OCI-LY7 (cell line): ENCODE measurements around the gene EYS.

Source experiments
- EZH2phosphoT487 ChIP-seq: fragments of 200-600 bp; sonication (generic); IDR thresholded peaks from 2 replicates; pipeline ENCODE4 v1.6.1; 2018; ENCODE audit warnings: low read depth, borderline replicate concordance, mild to moderate bottlenecking, mixed run types, antibody characterized with exemption, low read length, moderate library complexity, mixed read lengths
- TF ChIP-seq, protein P1 (sequence below): fragments of 200-600 bp; sonication (generic); conservative IDR thresholded peaks from 2 replicates; pipeline ENCODE4 v1.5.1; 2014; ENCODE audit warnings: mild to moderate bottlenecking, antibody characterized with exemption, low read length, moderate library complexity, mixed read lengths

DNA sequence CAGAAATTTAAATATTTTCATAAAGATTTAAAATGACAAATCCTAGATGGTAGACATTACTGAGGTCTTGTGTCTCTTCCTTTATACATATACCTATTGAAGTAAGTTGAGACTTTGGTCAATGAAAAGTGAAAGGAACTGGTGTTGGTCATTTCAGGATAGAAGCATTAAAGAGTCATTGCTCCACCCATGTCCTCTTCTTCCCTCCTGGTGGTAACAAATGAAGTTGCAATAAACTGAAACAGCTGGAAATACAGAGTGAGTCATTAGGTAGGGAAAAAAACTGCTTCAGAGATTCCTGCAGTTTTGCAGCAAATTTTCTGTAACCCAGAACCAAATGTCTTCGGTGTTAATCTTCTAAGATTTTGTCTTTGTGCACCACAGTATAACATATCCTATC, 448.0 kb downstream of the EYS start:
- TF ChIP-seq, protein P1, sequence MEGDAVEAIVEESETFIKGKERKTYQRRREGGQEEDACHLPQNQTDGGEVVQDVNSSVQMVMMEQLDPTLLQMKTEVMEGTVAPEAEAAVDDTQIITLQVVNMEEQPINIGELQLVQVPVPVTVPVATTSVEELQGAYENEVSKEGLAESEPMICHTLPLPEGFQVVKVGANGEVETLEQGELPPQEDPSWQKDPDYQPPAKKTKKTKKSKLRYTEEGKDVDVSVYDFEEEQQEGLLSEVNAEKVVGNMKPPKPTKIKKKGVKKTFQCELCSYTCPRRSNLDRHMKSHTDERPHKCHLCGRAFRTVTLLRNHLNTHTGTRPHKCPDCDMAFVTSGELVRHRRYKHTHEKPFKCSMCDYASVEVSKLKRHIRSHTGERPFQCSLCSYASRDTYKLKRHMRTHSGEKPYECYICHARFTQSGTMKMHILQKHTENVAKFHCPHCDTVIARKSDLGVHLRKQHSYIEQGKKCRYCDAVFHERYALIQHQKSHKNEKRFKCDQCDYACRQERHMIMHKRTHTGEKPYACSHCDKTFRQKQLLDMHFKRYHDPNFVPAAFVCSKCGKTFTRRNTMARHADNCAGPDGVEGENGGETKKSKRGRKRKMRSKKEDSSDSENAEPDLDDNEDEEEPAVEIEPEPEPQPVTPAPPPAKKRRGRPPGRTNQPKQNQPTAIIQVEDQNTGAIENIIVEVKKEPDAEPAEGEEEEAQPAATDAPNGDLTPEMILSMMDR = no peak
- no peak for TF ChIP-seq EZH2phosphoT487
